ENCODE data around the gene PPP2R2C.

- TF ChIP-seq FOXA1 (IDR thresholded peaks at IDR 0.05) (no peak), FOXK2 (IDR thresholded peaks at IDR 0.05) (no peak), BHLHE40 (IDR thresholded peaks at IDR 0.05; ENCODE audit: borderline replicate concordance) (no peak), NFRKB (IDR thresholded peaks at IDR 0.05) (no peak), L3MBTL2 (conservative IDR thresholded peaks at IDR 0.05) (no peak), SP1 (IDR thresholded peaks at IDR 0.05) (no peak), ZNF384 (IDR thresholded peaks at IDR 0.05) (no peak), CTBP1 (IDR thresholded peaks at IDR 0.05; ENCODE audit: borderline replicate concordance) (no peak), SUZ12 (IDR thresholded peaks at IDR 0.05) (no peak)
Observed at GRCh38 chr4:6409381-6409780, 63.0 kb downstream of the PPP2R2C start.

Data from HEK293T (cell line).